ENCODE measurements around the gene CNEP1R1. TPM values are rescaled to one million over a fixed set of nuclear protein-coding genes. Genes with fewer than 3 reads are reported as not detected.

CNEP1R1 gene
- total RNA-seq, 1 donor: 27.1 TPM

- H3K36me3 ChIP-seq (ENCODE audit: insufficient read depth, low read length): peaks cover 11% of the 10 kb centered on the region
- H3K27me3 ChIP-seq (ENCODE audit: insufficient read depth, low read length): no peaks in the 10 kb centered on the region
- peak overlapping the region; percentile 87 for H2AFZ ChIP-seq (ENCODE audit: low read length)
- H3K27ac ChIP-seq (ENCODE audit: low read depth, low read length): no peak overlapping the region
- no peak for TF ChIP-seq CTCF (IDR thresholded peaks at IDR 0.05; ENCODE audit: extremely low read depth, low read depth, low read length)
- peaks cover 37% of the 10 kb centered on the region for H3K79me2 ChIP-seq (ENCODE audit: insufficient read depth, low read length)
- H4K20me1 ChIP-seq (ENCODE audit: insufficient read depth, low read length): peaks cover 17% of the 10 kb centered on the region
- no peak for DNase-seq (ENCODE audit: insufficient read length, low spot score, missing footprints)
- H3K9me3 ChIP-seq (ENCODE audit: low read depth, low read length): no peaks in the 10 kb centered on the region
- peak overlapping the region; percentile 77 for H3K4me2 ChIP-seq (ENCODE audit: insufficient read depth, low read length)
- H3K4me1 ChIP-seq (ENCODE audit: insufficient read depth, low read length): peaks cover 26% of the 10 kb centered on the region
- H3K4me3 ChIP-seq (ENCODE audit: insufficient read depth, low read length): peak overlapping the region; percentile 87
Observed at GRCh38 chr16:50065241-50065623, 40.2 kb downstream of the CNEP1R1 start.

GRCh38 chr16:50065624-50066481, 40.8 kb downstream of the CNEP1R1 start, which contains the start of gene HEATR3:
TSS of gene HEATR3 (plus strand) at chr16:50065970. CDS start at chr16:50066132, 162 bp downstream.
- Histone ChIP-seq H3K36me3 (ENCODE audit: insufficient read depth, low read length) (peaks cover 15% of the 10 kb centered on the region), H3K27me3 (ENCODE audit: insufficient read depth, low read length) (no peaks in the 10 kb centered on the region), H3K4me3 (ENCODE audit: insufficient read depth, low read length) (peak within 1 kb of the TSS; percentile 87), H3K4me2 (ENCODE audit: insufficient read depth, low read length) (peak within 1 kb of the TSS; percentile 94), H3K27ac (ENCODE audit: low read depth, low read length) (peak within 1 kb of the TSS; percentile 75), H3K9me3 (ENCODE audit: low read depth, low read length) (no peaks in the 10 kb centered on the region), H2AFZ (ENCODE audit: low read length) (peak within 1 kb of the TSS; percentile 95), H4K20me1 (ENCODE audit: insufficient read depth, low read length) (peaks cover 17% of the 10 kb centered on the region), H3K4me1 (ENCODE audit: insufficient read depth, low read length) (peaks cover 26% of the 10 kb centered on the region), H3K79me2 (ENCODE audit: insufficient read depth, low read length) (peaks cover 41% of the 10 kb centered on the region)
- no peak for TF ChIP-seq CTCF (IDR thresholded peaks at IDR 0.05; ENCODE audit: extremely low read depth, low read depth, low read length)
- peak; percentile 99 for DNase-seq (ENCODE audit: insufficient read length, low spot score, missing footprints)

- peaks cover 49% of the 10 kb centered on the region for H3K79me2 ChIP-seq (ENCODE audit: insufficient read depth, low read length)
- peak overlapping the region; percentile 87 for H3K4me3 ChIP-seq (ENCODE audit: insufficient read depth, low read length)
- H3K36me3 ChIP-seq (ENCODE audit: insufficient read depth, low read length): peaks cover 23% of the 10 kb centered on the region
- no peaks in the 10 kb centered on the region for H3K27me3 ChIP-seq (ENCODE audit: insufficient read depth, low read length)
- peaks cover 17% of the 10 kb centered on the region for H4K20me1 ChIP-seq (ENCODE audit: insufficient read depth, low read length)
- TF ChIP-seq CTCF (IDR thresholded peaks at IDR 0.05; ENCODE audit: extremely low read depth, low read depth, low read length): no peak
- H3K4me2 ChIP-seq (ENCODE audit: insufficient read depth, low read length): peak overlapping the region; percentile 94
- H2AFZ ChIP-seq (ENCODE audit: low read length): peak overlapping the region; percentile 95
- DNase-seq (ENCODE audit: insufficient read length, low spot score, missing footprints): no peak
- H3K27ac ChIP-seq (ENCODE audit: low read depth, low read length): peak overlapping the region; percentile 75
- no peaks in the 10 kb centered on the region for H3K9me3 ChIP-seq (ENCODE audit: low read depth, low read length)
- H3K4me1 ChIP-seq (ENCODE audit: insufficient read depth, low read length): peaks cover 26% of the 10 kb centered on the region
Observed at GRCh38 chr16:50066482-50067289, 41.7 kb downstream of the CNEP1R1 start.
